COLO829 (cell line): ENCODE data around the gene CCR7.
"Not testable (repeated sequence)": the region's sequence is repeated elsewhere in the genome, so short reads cannot be mapped to it uniquely, and the experiment has no call there.

Experiments used
- DNase-seq: peaks from one replicate; pipeline ENCODE4 v3.0.0; 2012; ENCODE audit warnings: low spot score

The CCR7 gene

DNA sequence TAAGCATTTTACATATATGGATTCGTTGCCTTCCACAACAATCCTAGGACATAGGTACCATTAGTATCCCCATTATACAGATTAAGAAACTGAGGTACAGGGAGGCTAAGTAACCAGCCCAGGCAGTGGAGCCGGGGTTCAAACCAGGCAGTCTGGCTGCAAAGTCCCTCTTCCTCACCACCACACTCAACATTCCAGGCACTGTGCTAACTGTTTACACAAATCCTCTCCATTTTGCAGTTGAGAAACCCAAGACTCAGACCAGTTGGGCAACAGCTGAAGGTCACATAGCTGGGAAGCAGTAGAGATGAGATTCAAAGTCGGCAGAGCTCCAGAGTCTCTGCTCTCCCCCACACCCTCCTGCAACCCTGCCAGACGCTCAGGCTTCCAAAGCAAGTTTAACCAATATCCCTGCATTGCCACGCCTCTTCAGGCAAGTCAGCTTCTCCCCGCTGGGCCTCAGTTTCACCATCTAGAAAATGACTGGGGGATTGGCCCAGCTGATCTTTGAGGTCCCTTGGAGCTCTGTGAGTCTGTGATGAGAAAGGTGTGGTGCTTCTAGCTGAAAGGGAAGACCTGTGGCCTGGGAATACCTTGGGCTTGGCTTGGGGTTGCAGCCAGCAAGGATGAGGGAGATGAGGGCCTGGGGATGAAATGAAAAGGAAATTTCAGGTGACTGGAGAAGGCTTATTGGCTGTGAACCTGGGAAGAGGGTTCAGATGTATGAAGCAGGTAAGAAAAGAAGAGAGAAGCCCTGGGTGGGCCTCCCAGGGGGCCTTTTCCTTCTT lies 14.0 kb downstream of the CCR7 start:
- no peak for DNase-seq

DNA sequence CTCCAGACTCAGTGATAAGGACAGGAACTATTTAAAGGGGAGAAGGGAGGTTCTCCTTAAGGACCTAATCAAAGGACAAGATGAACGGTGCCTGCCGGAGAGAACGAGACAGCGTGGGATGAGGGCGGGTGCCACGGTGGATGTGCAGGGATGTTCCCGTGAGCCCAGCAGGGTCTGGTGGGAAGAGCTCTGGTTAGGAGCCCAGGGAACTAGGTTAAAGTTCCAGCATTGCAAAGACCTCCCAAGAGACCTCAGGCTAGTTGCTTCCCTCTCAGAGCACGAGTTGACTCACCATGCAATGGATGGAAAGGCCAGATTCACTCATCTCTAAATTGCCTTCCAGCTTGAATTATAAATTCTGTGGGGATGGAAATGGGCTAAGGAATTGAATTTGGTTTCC lies 14.7 kb downstream of the CCR7 start:
- no peak for DNase-seq

DNA sequence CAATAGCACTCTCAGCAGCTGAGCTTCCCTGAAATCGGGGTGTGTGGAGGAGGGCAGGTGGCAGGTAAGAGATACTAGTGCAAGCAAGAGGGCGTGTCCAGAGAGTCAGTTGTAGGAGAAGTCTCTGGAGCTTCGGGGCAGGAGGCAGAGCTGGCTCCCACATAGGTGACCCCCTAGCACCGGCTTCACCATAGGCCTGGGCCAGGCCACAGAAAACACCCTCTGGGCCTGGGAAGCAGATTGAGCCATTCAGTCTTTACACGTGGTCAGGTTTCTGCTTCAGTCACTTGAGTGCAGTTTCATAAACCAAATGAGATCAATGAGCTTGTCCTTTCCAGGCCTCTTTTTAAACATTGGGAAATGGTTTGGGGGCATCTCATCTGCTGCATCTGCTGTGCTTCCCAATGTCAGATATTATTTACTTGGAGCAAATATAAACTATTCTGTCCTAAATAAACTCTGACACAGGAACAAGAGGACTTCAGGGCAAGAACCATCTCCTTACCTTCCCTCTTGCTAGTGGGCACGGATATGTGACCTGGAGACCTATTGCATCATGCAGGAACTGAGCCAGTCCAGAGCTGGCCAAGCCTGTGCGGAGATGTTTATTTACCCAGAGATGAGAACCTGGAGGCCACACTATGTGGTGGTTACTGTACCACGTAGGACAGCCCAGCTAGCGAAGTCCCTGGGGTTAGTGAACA lies 16.1 kb downstream of the CCR7 start:
- DNase-seq: no peak

DNA sequence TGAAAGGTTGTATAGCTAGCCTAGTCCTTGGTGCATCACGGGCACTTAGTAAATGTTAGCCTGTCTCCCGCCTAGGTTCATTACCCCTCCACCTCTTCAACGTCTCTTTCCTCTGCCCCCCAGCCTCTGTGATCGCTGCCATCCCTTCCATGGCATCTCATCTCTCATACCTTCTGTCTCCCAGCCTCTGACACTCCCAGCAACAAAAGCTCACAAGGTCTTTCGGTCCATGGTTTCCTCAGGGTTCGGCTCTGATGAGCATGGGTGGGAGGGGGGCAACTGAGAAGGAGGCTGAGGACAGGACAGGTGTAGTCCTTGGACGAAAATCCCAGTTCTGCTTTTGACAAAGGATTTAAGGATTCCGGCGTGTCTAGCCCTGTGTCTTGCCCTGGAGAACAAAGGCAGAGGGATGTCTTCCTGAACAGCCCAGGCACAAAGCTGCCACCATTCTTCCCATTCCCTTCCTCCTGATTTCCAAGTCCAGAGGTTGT lies 16.7 kb downstream of the CCR7 start:
- DNase-seq: no peak

GRCh38 chr17:40547785-40548478 lies 17.3 kb downstream of the CCR7 start:
- no peak for DNase-seq

DNA sequence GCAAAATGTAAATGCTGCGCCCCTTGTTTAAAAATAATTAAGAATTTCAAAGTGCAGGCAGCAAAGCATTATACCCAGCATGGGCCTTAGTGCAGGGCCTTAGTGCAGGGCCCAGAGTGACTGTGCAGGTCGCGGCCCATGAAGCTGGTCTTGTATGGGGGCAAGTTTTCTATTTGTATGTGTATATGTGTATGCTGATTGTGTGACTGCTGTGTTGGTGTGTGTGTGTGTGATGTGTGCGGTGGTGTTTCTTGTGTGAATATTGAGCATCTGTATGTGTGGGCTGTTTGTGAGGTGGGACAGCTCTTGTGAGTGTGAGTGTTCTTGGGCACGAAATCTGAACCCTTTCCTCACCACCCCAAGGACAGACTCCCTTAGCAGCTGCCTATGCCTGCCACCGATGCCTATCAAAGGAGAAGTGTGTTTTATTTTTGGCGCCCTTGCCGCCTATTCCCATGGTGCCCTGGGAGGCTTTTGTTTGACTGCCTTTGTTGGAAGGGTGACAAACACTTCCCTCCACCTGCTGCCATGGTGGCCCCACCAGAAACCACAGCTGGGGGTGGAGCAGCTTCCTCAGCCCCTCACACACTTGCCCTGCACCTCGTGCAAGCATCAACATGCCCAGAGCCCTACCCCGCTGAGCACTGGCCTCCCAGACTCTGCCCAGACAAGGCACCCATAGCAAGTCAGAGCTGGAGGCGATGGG lies 18.0 kb downstream of the CCR7 start:
- no peak for DNase-seq

GRCh38 chr17:40546497-40546896 lies 18.8 kb downstream of the CCR7 start:
- DNase-seq: not testable (repeated sequence)

DNA sequence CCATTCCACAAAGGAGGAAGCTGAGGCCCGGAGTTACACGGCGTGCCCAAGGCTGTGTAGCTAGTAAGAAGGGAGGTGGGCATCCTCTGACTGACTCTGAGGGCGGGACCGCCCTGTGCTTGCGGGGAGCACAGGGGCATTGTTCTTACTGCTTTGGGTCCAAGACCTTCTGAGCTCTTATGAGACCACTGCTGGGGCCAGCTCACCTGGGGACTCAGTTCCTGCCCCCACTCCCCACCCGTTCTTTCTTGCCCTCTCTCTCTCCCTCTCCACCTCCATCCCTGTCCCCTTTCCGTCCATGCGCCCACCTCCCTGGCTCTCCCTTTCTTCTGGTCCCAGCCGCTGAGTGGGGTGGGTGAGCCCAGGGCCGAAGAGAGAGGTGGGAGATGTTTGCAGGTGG lies 19.6 kb downstream of the CCR7 start:
- DNase-seq: no peak

DNA sequence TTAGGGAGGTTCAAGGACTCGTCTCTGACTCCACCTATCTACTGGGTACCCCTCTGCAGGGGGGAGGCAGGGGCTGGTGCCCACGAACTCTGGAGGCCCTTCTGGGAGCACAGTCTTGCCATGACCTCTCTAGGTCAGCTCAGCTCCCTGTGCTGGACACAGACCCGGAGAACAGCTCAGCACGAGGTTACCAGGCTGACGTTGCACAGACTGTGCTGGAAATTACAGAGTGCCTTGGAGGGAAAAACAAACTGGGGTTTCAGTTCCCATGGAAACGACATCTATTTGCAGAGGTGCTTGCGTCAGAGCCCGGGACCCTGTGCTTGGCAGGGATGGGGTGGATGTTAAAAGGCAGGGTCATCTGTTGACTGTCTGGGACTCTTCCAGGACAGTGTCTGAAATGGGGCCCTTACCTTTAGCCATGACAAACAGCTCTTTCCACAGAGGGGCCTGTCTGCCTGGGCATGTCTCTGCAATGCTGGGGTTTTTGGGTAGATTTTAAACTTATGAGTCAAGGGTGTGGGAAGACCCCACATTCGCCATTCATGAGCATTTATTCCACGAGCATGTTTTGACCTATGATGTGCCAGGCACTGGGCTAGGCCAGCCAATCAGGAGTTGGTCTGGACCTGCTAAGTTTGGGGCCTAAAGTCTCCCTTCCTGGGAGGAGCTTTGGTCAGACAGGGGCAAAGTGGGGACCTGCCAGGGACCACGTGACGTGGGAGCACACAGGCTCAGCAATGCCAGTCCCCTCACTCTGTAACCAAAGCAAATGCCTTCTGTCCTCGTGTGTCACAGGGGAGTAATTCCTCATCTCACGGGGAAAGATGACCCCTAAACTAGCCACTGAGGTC lies 22.5 kb downstream of the CCR7 start:
- no peak for DNase-seq

DNA sequence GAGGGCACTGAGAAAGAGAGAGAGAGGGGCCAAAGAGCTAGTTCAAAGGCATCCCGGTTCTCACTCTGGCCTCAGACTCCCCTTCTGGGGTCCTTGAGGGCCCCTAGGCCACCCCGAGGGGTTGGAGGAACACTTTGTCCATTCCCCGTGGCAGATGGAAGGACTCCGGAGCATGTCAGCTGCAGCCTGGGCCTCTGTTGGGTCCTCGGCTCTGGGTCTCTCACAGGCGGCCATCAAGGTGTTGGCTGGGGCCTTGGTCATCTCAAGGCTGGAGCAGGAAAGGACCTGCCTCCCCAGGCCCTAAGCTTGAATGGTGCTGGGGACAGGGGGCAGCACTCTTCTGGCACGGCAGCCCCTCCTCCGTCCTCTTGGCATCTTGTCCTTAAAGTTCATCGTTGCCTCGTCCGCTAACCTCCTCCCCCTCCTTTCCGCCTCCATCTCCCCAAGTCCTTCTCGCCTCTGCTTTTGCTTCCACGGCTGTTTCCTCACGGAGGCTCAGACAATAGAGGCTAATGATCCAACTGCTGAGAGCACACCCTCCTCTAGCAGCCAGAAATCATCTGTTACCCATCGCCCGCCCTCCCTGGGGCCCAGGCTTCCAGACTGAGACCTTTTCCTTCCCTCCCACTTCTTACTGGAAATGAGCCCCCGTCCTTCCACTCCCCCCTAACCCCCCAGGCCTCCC lies 23.3 kb downstream of the CCR7 start:
- no peak for DNase-seq

DNA sequence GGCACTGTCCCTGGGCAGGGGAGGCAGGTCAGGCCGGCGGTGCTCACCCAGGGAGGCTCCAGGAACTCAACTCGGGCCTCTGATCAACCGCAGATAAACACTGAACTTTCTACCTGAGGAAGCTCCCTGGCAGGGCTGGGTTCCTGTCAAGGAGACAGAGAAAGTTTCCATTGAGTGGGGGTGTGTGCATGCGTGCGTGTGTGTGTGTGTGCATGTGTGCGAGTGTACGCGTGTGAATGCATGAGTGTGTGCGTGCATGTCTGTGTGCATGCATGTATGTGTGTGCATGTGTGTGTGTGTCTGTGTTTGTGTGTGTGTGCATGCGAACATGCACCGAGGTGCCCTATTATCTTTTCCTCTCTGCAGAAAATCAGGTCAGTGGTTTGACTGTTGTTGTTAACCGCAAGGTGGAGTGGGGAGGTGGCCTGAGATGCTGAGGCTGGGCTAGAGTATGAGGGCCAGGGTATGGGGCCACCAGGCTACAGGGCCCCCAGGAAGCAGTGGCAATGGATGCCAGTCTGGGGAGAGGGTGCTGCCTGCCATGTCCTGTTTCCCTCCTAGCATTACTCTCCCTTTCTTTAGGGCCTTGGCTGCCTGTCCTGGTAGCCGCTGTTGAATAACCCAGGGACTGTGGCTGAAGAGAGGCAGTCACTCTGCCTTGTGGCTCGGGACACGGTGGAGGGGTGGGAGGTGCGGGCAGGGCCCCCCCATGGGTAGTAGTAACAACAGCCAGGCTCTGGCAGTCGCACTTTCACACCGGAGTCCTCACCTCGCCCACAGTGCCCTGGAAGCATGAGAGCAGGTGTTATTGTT lies 24.0 kb downstream of the CCR7 start:
- no peak for DNase-seq

GRCh38 chr17:40540448-40540847 lies 24.8 kb downstream of the CCR7 start:
- DNase-seq: no peak

DNA sequence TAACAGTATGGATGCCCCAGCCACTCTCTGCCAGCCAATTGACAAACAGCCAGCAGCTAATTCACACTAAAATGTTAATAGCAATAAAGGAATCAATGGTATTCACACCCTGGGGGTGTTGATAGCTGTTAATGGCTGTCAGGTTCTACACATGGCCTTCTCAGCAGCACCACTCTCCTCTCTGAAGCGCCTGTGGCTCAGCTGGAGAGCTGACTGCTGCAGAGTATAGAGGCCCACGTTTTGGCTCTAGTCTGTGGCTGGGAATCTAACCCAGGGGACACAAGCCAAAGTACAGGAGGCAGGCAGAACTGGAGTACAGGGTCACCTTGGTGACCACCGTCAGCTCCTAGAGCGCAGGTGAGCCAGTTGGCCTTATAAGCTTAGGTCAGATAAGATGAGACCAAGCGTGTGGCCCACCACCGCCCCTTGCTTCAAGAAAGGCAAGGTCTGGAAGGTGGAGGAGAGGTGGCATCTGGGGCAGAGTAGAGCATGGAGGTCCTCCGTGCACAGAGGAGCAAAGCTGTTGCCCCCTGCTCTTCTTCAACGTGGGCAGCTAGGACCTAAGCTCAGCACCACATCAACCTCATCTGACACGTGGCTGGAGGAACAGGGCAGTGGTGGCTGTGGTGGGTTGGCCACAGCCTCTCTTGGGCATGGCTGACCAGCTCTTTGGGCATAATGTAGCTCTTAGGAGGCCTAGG lies 25.4 kb downstream of the CCR7 start:
- no peak for DNase-seq

- DNase-seq: no peak
Observed at GRCh38 chr17:40538936-40539705, 26.2 kb downstream of the CCR7 start.

DNA sequence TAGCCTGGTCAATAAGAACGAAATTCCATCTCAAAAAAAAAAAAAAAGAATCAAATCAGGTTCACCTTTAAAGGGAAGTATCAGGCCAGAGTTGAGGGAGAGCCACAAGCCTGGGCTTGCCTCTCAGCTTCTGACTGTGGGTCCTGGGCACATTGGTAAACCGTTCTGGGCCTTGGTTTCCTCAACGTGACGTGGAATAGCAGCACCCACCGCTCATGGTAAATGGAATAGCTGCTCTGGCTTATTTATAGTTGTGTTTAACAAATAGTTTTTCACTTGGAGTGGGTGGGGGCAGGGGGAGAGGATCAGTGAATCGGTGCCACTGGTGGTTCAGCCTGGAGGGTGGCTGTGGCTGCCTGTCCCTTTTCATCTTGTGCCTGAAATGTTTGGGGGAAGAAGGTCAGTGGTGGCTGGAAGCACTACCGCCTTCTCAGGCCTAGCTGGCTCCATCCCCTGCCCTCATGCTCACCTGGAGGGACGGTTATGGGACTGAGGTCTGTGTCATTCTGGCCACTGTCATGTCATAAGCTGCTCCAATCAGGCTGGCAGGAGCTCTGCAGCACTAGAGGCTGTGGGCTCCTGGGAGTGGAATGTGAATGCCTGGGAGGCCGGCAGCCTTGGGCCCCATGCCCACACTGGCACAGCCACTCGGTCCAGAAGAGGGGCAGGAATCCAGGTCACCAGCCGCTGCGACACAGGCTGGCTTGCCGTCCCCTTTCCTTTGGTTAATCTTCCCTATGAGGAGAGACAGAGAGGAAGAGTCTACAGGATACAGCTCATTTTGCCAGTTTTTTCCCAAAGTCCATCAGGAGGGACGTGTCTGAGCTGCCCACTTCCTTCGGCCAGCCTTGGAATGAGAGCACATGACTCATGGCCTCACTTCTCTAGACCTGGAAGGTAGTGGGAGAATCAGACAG lies 27.0 kb downstream of the CCR7 start:
- DNase-seq: no peak

GRCh38 chr17:40536295-40537171 lies 28.7 kb downstream of the CCR7 start:
- DNase-seq: peak; percentile 42
